GM19239 (cell line): ENCODE results near the gene TRIM46.
"Not testable (repeated sequence)": the region's sequence is repeated elsewhere in the genome, so short reads cannot be mapped to it uniquely, and the experiment has no call there.

Source experiments
- DNase-seq: peaks from one replicate; pipeline ENCODE4 v3.0.0; 2011; ENCODE audit warnings: low spot score; ENCODE audit not compliant: insufficient read length
- FAIRE-seq: peaks from 2 replicates; lab custom pipeline; 2011; peaks lifted over from hg19 to GRCh38; lab: Jason Lieb, UNC

The TRIM46 gene

DNA sequence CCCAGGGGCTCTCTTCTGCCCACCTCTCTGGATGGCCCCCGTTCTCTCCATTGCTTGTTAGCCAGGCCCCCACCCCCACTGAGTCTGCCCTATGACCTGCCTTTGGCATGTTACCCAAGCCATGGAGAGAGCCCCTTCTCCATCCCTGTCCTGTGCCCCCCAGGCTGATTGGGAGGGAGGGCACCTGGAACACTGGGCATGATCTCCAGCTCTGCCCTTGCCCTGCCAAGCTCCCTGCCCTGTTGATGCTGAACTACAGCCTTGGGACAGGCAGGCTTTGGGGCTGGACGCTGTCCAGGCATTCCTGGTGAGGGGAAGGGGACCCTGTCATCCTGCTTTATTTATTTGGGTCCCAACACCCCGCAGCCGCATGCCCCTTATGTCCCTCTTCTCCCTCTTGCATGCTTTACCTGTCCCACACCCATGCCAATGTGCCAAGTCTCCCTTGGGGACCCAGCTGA, 10.7 kb downstream of the TRIM46 start:
- DNase-seq (no peak), FAIRE-seq (no peak)

DNA sequence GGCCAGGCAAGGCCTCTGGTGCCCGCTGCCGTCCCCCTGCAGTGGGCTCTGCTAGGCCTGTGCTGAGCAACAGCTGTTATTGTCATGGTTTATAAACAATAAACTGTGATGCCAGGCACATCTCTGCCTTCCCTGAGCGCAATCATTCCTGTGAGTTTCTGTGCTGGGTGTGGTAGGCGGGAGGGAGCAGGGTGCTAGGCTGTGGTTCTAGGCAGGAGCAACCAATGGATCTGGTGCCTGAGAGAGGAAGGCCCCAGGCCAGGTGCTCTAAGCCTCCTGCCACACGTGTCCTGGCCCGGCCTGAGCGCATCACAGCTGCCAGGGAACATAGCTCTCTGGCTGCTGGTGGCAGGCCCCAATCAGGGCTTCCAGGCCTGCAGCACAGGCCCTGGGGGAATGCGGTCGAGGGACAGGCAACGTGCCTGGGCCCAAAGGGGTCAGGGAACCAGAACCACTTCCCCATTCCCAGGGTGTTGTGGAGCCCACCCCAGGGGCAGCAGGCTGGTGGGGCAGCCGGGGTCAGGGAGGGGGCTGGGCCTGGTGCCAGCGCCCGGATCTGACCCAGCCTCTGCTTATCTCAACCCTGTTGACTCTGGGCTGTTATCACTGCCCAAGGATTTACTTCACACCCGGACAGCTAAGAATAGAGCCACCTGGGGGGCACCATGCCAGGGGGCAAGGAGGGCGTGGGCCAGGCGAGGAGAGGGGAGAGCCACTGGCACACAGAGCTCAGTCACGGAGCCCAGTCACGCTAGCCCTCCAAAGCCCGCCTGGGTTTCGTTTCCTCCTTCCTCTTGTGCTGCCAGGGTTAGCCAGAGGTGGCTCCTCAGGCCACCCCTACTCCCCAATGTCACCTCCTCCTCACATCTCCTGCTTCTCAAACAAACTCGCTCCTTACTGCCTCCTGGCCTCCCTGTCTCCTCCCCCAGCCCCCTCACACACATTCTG, 11.5 kb downstream of the TRIM46 start:
- FAIRE-seq = peak; percentile 89

GRCh38 chr1:155185783-155186066, 12.1 kb downstream of the TRIM46 start:
- DNase-seq (no peak), FAIRE-seq (peak; percentile 23)

More for the DNA sequence above, 11.5 kb downstream of the TRIM46 start:
- DNase-seq = peak; percentile 98

- DNase-seq = no peak
- no peak for FAIRE-seq
These were observed 12.6 kb downstream of the TRIM46 start for GRCh38 chr1:155186067-155186793.

GRCh38 chr1:155186794-155187455, 13.3 kb downstream of the TRIM46 start:
- DNase-seq = no peak
- no peak for FAIRE-seq

GRCh38 chr1:155187456-155187891, 13.8 kb downstream of the TRIM46 start:
- DNase-seq (no peak), FAIRE-seq (no peak)

GRCh38 chr1:155188268-155188667, 14.6 kb downstream of the TRIM46 start:
- DNase-seq = no peak
- FAIRE-seq = no peak

- not testable (repeated sequence) for FAIRE-seq
These were observed 16.3 kb downstream of the TRIM46 start for GRCh38 chr1:155189926-155190325.

DNA sequence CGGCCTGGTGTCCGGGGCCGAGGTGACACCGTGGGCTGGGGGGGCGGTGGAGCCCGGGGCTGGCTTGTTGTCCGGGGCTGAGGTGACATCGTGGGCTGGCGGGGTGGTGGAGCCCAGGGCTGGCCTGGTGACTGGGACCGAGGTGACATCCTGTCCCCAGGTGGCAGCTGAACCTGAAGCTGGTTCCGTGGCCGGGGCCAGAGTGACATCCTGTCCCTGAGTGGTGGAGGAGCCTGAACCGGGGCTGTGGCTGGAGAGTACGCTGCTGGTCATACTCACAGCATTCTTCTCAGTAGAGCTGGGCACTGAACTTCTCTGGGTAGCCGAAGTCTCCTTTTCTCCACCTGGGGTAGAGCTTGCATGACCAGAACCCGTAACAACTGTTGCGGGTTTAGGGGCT, 18.3 kb downstream of the TRIM46 start:
- FAIRE-seq = no peak
- no peak for DNase-seq

More at GRCh38 chr1:155189926-155190325, 16.3 kb downstream of the TRIM46 start:
- DNase-seq = not testable (repeated sequence)

DNA sequence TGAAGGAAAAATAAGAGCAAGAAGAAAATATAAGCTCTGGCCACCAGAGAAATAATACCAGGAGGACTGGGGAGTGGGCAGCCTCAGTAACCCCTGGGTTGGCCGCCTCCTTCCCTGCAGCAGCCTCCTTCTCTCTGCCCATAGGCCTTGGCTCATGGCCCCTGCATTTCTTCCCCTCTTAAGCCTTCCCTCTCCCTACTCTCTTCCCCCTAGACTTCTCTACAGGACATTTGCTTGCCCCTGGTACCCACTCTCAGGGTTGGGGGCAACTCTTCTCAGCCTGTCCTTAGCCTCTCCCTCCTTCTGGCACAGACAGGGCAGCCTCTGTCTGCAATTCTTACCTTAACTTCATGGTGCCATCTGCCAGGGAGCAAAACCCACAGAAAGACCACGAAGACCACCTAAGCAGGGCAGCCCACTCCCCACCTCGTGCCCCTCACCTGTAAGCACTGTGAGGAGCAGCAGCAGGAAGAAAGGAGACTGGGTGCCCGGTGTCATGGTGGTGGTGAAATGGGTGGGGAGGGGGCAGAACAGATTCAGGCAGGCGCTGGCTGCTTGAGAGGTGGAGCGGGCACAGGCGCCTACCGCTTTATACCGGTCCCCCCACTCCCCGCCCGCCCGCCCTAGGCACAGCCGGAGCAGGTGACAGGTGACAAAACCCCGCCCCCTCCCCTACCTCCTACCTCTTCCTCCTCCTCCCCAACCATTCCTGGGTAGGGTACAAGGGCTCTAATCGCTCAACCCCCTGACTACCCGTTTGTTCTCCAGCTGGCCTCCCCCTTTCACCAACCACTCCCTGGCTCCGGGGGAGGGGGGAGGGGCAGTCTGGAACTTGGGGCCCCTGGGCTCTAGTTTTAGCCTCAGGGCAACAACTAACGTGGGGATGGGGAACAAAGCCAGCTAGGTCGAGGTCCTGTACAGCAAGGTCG, 19.0 kb downstream of the TRIM46 start:
- DNase-seq (no peak), FAIRE-seq (no peak)

GRCh38 chr1:155193275-155193990, 19.8 kb downstream of the TRIM46 start:
- FAIRE-seq = peak; percentile 90

GRCh38 chr1:155193991-155194240, 20.3 kb downstream of the TRIM46 start:
- FAIRE-seq = not testable (repeated sequence)

More at GRCh38 chr1:155193275-155193990, 19.8 kb downstream of the TRIM46 start:
- DNase-seq = peak; percentile 96

GRCh38 chr1:155195201-155196102, 21.8 kb downstream of the TRIM46 start:
- DNase-seq = no peak
- no peak for FAIRE-seq

More at GRCh38 chr1:155193991-155194240, 20.3 kb downstream of the TRIM46 start:
- DNase-seq = not testable (repeated sequence)

DNA sequence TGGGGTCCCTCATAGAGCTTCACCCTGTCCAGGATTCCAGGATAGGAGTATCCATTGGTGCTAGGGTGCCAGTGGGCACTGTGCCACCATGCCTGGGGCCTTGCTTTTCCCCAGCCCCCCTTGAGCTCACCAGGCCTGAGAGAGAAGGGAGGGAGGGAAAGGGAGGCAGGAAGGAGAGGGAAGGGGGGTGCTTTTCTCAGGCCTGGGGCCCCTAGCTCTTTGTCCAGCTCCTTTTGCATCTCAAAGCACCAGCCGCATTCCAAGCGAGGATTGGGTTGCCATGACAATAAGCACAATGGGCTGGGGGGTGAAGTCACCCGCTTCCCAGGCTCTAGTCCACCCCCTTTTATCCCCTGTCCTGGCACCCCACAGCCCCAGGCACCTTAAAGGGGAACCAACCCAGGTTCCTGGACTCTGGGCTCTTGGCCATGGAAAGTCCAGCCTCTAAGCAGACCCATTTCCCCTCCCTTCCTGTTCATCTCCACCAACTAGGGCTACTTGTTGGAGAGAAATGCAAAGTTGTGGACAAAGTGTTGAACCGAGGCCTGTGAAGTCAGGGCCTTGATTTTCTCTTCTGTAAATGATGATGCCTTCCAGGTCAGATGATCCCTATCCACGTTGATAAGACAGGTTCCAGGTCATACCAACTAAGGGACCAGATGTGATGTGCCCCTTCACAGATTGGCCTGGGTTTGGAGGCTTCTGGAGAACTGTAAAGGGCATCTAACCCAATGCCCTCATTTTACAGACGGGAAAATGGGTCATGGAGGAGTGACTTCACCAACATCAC, 22.6 kb downstream of the TRIM46 start:
- FAIRE-seq (no peak), DNase-seq (no peak)

DNA sequence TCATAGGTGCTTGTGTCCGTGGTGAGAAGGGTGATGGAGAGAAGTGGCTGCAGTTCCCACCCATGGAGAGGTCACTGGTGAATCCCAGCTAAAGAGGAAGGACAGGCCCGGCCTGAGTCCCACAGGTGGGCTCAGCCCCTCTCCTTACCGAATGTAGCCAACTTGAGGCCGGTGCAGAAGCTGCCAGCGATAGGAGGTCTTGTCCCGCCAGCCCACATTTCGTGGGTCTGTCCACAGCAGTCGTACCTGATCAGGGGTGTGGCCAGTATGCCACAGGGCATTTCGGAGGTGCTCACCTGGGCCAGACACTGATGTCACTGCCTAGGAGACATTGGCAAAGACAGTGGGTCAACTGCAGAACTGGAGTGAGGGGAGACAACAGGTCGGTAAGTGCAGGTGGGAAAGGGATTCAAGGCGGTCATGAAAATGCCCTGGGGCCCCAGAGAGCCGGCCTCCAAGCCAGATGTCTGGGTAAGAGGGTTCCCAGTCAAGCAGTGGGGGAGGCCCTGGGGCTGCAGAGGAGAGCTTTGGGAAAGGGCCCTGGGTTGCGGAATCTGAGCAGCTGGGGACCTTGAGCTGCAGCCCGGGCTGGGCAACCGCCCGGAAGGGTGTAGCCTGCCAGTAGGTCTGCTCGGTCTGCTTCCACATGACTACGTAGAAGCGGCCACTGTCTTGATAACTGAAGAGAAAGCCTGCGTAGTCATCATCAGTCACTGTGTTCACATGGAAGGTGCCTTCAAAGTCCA, 23.4 kb downstream of the TRIM46 start:
- FAIRE-seq (no peak), DNase-seq (no peak)

DNA sequence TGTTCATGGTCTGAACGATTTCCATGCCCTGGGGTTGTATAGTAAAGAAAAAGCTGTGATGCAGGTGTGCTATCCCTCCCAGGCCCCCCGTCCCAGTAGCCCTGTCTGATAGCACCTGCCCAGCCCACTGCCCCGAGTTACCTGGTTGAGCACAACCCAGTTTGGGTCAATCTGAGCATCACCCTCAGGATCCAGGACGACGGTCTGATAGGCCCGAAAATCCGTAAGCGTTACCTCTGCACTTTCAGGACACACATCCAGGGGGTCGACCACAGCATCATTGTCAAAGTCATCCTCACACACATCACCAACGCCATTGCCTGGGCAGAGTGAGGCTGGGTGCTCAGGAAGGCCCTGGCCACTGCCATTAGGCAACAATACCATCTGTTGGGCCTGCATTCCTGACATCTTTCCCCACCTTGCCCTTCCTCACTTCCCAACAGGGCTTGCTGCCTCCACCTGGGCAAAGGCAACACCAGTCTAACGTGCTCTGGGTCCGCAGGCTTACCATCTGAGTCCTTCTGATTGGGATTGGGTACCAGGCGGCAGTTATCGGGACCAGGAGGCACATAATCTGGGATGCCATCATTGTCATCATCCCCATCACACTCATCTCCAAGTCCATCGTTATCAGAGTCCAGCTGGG, 24.4 kb downstream of the TRIM46 start:
- DNase-seq = no peak
- FAIRE-seq = no peak
